Hepatic stellate cell (primary cell): ENCODE results near the gene RNPEPL1.
"Not testable (repeated sequence)": the region's sequence is repeated elsewhere in the genome, so short reads cannot be mapped to it uniquely, and the experiment has no call there.

Source experiments
- DNase-seq: peaks from one replicate; pipeline ENCODE4 v3.0.0; 2011; ENCODE audit warnings: low spot score

Gene RNPEPL1

GRCh38 chr2:240538031-240538780, 30.1 kb upstream of the RNPEPL1 start:
- no peak for DNase-seq

DNA sequence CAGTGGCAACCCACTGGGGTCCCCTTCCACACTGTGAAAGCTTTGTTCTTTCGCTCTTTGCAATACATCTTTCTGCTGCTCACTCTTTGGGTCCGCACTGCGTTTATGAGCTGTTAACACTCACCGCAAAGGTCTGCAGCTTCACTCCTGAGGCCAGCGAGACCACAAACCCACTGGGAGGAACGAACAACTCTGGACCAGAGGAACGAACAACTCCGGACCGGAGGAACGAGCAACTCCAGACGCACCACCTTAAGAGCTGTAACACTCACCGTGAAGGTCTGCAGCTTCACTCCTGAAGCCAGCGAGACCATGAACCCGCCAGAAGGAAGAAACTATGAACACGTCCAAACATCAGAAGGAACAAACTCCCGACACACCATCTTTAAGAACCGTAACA, 29.2 kb upstream of the RNPEPL1 start:
- DNase-seq: not testable (repeated sequence)

DNA sequence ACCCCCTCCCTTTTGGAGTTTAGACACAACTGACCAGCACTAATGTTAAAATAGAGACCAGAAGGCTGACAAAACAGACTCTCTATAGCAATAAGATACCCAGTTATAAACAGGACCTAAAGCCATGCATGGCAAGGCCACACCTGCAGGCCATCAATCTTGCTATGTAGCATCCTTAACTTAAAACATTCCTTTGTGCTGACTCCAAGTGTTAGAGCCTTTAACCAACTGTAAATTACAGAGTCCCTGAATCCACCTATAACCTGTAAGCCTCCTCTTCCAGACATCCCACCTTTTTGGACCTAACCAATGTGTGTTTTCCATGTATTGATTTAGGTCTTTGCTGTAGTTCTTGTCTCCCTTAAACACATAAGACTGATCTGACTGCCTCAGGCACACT, 28.4 kb upstream of the RNPEPL1 start:
- DNase-seq: no peak

DNA sequence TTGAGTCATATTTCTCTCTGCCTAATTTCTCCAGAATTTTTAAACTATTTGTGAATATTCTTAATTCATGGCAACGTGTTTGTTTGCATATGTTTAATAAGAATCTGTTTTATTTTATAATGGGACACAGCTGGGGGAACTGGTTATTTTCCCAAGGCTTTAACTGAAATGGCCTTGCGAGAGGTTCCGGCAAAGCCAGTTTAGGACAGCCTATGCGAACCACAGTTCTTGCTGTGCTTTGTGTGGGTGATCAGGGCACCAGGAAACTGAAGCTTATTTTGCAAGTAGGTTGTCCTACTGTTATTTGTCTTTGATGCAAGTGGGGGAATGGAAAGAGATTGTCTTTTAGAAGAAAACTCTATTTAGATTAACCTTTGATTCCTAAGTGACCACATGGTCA, 17.0 kb upstream of the RNPEPL1 start:
- DNase-seq: no peak

GRCh38 chr2:240551811-240552210, 16.5 kb upstream of the RNPEPL1 start:
- DNase-seq: no peak

- DNase-seq: no peak
These were observed 14.3 kb upstream of the RNPEPL1 start for GRCh38 chr2:240553956-240554480.

GRCh38 chr2:240554767-240555493, 13.4 kb upstream of the RNPEPL1 start:
- DNase-seq: no peak

DNA sequence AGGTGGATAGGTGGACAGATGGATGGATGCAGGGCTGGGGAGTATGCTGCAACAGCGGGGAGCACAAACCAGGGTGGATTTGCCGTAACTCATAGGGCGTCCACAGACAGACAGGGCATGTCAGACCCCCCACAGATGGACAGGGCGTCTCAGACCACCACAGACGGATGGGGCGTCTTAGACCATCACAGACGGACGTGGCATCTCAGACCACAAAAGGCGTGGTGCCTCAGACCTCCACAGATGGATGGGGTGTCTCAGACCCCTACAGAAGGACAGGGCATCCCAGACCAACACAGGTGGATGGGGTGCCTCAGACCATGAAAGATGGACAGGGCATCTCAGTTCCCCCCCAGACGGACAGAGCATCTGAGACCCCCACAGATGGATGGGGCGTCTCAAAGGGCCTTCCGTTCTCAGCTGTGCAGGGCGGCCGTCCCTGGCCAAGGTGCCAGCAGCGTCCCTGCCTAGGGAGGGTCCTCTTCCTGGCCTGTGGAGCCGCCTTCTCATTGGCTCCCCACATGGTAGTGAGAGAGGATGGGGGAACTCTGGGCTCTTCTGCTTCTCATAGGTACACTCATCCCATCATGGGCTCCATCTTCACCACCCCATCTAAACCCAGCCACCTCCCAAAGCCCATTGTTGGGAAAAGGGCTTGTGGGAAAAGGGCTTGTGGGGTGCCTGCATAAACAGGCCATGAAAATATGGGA, 12.6 kb upstream of the RNPEPL1 start:
- DNase-seq: no peak

GRCh38 chr2:240556553-240557100, 11.7 kb upstream of the RNPEPL1 start:
- peak; percentile 71 for DNase-seq

DNA sequence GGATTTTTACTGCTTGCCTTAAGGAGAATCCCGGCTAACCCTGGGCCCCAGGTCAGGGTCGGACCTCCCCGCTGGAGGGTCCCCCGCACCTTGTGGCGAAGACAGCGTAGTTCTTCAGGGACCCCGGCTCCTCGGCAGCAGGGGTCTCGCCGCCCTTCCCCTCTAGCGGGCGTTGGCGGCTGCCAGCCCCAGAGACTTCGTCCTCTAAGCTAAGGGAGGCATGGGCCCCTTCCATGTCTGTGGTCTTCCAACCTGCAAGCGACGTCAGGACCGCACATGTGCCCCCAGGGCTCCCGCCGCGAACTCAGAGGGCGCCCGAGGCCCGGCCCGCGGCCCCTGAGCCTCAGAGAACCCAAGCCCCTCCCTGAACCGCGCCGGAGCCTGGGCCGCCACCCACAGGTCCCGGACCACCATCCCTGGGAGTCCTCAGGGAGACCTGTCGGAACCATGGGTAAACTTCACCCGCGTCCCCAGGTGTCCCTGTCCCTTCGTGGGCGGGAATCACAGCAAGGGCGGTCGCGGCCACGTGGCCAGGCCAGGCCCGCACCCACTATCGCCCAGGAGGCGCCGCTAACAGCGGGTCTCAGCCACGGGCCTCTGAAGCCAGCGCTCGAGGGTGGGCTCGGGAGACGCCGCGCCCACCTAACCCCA, 11.1 kb upstream of the RNPEPL1 start:
- no peak for DNase-seq

- peak; percentile 86 for DNase-seq
These were observed 10.5 kb upstream of the RNPEPL1 start, which contains the start of gene ANKMY1 for GRCh38 chr2:240557808-240558207. Gene ANKMY1, minus strand, starts transcription at chr2:240557988. Its CDS starts 653 bp downstream, at chr2:240557335.

DNA sequence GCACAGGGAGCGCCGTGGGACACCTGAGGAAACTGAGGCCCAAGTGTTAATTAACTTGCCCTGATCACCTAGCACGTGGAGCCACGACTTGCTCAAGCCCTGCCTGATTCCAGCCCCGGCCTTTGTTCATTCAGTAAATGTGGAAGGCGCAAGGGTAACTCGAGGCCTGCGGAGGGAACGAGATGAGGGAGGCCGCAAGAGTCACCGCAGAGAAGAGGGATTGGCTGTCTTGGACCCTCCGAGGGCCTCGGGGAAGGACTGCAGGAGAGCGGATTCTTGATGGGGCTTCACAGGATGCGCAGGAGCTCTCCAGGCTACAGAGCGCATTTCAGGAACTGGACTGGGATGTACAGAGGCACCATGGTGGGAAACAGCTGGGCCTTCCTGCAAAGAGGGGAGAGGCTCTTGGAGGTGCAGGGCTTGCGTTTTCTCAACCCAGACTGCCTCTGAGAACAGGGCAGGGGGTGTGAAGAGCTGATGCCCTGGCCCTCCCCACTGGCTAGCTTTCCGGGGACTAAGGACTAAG, 10.0 kb upstream of the RNPEPL1 start:
- no peak for DNase-seq

DNA sequence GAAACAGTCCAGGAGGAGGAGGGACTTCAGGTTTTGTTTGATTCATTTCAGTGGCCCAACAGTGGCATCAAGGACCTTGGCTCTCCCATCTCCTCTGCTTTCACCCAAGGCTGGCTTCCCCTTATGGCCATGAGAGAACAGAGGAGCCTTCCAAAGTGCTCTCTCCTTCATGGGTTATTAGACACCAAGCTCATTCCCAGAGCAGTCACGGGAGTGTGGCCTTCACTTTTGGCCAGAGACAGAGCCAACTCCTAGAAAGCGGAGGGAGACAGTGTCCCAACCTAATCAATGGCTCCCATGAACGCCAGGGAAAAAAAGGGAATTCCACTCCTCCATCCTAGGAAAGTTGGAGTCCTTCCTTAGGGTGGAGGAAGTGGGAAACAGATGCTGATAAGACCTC, 9.0 kb upstream of the RNPEPL1 start:
- no peak for DNase-seq

- DNase-seq: peak; percentile 93
These were observed 8.2 kb upstream of the RNPEPL1 start, which contains the start of gene DUSP28 for GRCh38 chr2:240560084-240560479. Gene DUSP28, plus strand, starts transcription at chr2:240560357. Its CDS starts 328 bp downstream, at chr2:240560685.

DNA sequence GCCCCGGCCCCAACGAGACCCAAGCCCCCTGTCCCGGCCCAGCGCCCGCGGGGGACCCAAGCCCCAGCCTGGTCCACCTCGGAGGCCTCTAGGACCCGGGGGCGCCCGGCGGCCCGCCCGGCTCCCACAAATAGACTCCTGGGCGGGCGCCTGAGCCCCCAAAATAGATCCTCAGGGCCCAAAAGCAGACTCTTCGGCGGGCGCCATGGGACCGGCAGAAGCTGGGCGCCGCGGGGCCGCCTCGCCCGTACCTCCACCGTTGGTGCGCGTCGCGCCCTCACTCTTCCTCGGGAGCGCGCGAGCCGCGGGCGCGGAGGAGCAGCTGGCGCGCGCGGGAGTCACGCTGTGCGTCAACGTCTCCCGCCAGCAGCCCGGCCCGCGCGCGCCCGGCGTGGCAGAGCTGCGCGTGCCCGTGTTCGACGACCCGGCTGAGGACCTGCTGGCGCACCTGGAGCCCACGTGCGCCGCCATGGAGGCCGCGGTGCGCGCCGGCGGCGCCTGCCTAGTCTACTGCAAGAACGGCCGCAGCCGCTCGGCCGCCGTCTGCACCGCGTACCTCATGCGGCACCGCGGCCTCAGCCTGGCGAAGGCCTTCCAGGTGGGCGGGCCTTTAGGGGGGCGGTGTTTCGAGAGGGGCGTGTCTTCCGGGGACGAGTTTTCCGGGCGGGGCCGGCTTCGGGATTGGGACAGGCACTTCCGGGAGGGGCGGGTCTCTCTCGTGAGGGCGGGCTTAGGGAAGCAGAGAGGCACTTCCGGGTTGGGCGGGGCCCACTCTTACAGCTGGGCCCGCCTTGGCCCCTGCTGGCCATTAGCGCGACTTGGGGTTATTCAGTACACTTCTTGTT, 7.6 kb upstream of the RNPEPL1 start:
- DNase-seq: peak; percentile 92

DNA sequence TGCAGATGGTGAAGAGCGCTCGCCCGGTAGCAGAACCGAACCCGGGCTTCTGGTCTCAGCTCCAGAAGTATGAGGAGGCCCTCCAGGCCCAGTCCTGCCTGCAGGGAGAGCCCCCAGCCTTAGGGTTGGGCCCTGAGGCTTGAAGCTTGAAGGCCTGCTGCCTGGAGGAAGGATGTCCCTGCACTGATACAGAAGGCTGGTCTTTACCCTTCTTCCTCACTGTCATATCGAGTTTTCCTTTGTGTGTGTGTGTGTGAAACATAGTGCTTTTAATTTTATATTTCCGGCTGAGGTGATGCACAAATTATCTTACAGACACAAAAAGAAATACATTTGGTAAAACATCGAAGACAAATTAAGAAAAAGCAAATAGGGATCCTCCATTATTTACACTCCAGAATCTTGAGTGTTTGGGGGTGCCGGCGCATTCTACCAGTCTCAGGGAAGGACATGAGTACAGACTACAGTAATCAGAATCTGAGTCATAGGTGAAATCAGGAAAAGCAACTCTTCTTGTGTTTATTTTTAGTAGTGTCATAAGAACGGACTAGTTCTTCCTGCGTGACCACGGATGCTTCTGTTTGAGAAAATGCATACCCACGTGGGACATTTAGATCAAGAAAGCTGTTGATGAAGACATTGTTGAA, 6.8 kb upstream of the RNPEPL1 start:
- peak; percentile 70 for DNase-seq

GRCh38 chr2:240563231-240563630, 5.1 kb upstream of the RNPEPL1 start:
- not testable (repeated sequence) for DNase-seq

GRCh38 chr2:240563951-240564560, 4.2 kb upstream of the RNPEPL1 start:
- DNase-seq: no peak

GRCh38 chr2:240564561-240565332, 3.5 kb upstream of the RNPEPL1 start:
- DNase-seq: no peak
